Central memory CD8-positive, alpha-beta T cell (primary cell): ENCODE results near the gene NAP1L4.
A peak's percentile ranks its signal among the peaks of the same experiment; 100 is the strongest.

Experiments
- ATAC-seq: fragments of 150-1000 bp; cut with Tn5 transposase; replicated peaks from 2 replicates; pipeline ENCODE4 v1.10.0; 2022; ENCODE audit warnings: mild to moderate bottlenecking, moderate FRiP score, moderate number of reproducible peaks; ENCODE audit not compliant: poor library complexity, severe bottlenecking; ENCODE audit errors: extremely low read depth
- DNase-seq, 2 donors: peaks; one replicate each; pipeline ENCODE4 v3.0.0; 2021; ENCODE audit warnings: low spot score in 2 of 2
- H3K27ac Mint-ChIP-seq: one replicate; pipeline ENCODE4 v1.8.0; 2022; ENCODE audit warnings: low read depth, mild to moderate bottlenecking, moderate library complexity, mixed read lengths
- H3K27me3 Mint-ChIP-seq: one replicate; pipeline ENCODE4 v1.8.0; 2022; ENCODE audit warnings: mixed read lengths
- H3K36me3 Mint-ChIP-seq: one replicate; pipeline ENCODE4 v1.8.0; 2022; ENCODE audit warnings: mild to moderate bottlenecking, moderate library complexity, mixed read lengths; ENCODE audit not compliant: insufficient read depth
- H3K4me1 Mint-ChIP-seq: one replicate; pipeline ENCODE4 v1.8.0; 2022; ENCODE audit warnings: mixed read lengths
- H3K4me3 Mint-ChIP-seq: one replicate; pipeline ENCODE4 v1.8.0; 2022; ENCODE audit warnings: mild to moderate bottlenecking, moderate library complexity, mixed read lengths
- H3K9me3 Mint-ChIP-seq: one replicate; pipeline ENCODE4 v1.8.0; 2022; ENCODE audit warnings: mixed read lengths

Gene NAP1L4

DNA sequence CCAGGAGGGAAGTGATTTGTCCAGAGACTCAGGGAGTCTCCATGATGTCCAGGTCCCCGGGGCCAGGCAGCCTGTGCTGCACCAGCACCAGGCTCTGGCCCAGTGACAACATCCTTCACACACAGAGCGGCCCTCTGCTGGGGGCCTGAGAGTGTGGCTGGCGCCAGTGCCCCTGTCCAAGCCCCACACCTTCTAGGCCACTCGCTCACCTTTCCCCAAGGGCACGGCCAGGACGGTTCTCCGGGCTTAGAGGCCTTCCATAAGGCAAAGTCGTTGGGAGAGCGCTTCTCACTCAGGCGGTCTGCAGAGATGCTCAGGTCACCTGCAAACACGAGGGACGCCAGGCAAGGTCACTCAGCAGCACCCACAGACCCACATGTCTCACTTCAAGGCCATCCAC is 27.9 kb upstream of the NAP1L4 start:
- Mint-ChIP-seq H3K27me3 (no peaks in the 10 kb centered on the region), H3K36me3 (peaks cover 38% of the 10 kb centered on the region), H3K27ac (peak overlapping the region; percentile 63), H3K9me3 (no peaks in the 10 kb centered on the region), H3K4me1 (peaks cover 24% of the 10 kb centered on the region), H3K4me3 (no peak overlapping the region)
- no peak for DNase-seq
- no peak for ATAC-seq

DNA sequence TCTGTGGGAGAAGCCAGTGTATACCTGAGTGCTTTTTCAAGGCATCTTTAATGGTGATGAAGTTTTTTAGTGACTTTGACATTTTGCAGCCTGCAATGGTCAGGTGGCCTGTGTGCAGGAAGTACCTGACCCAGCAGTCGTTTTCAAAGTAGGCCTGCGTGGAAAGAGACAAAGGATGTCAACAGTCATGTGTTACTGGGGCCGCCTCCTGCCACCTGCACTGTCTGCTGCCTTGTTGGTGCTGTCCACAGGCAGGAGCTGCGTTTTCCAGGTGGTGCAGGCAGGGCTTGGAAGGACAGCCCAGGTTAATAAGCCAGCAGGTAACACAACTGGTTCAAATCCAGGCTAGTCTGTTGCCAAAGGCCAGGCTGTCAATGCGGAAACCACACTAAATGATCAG is 26.5 kb upstream of the NAP1L4 start:
- Mint-ChIP-seq H3K36me3 (peaks cover 36% of the 10 kb centered on the region), H3K9me3 (no peaks in the 10 kb centered on the region), H3K4me1 (peaks cover 38% of the 10 kb centered on the region), H3K4me3 (no peak overlapping the region), H3K27ac (no peak overlapping the region), H3K27me3 (no peaks in the 10 kb centered on the region)
- DNase-seq (no peak), ATAC-seq (no peak)

DNA sequence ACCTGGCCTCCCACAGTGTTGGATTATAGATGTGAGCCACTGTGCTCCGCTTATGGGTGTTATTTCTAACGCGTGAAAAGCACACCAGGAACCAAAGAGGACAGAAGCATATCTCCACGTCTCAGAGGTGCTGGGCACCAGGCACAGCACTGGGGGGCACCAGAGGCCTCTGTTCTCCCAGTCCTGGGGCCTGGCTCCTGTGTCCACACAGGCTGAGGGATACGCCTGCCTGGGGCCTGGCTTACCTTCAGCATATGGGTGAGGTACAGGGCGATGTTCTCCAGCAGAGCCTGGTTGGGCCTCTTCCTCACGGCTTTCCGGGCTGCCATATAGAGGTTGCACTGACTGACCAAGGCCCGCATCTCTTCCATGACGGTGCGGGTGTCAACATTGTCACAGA is 24.7 kb upstream of the NAP1L4 start:
- H3K9me3 Mint-ChIP-seq, result no peaks in the 10 kb centered on the region
- H3K36me3 Mint-ChIP-seq, result peaks cover 40% of the 10 kb centered on the region
- no peak overlapping the region for H3K27ac Mint-ChIP-seq
- H3K4me3 Mint-ChIP-seq, result no peak overlapping the region
- no peak for DNase-seq
- peaks cover 25% of the 10 kb centered on the region for H3K4me1 Mint-ChIP-seq
- no peaks in the 10 kb centered on the region for H3K27me3 Mint-ChIP-seq
- ATAC-seq, result no peak

DNA sequence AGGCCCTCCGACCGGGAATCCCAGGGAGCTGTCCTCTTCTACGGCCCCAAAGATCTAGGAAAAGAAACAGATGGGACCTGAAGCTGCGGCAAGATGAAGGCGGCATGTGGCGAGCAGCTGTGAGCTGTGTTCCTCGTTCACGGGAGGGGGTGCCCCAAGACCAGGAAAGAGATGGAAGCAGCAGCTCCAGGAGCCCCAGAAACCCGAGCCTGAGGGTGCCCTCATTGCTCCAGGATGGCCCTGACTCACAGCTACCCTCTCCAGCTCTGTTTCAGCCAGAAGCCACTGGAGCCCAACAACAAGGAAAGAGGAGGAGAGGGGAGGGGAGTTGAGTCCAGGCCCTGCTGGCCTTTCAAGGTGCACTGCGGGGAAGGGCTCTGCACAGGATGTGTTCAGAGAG is 23.7 kb upstream of the NAP1L4 start:
- H3K27ac Mint-ChIP-seq, result no peak overlapping the region

DNA sequence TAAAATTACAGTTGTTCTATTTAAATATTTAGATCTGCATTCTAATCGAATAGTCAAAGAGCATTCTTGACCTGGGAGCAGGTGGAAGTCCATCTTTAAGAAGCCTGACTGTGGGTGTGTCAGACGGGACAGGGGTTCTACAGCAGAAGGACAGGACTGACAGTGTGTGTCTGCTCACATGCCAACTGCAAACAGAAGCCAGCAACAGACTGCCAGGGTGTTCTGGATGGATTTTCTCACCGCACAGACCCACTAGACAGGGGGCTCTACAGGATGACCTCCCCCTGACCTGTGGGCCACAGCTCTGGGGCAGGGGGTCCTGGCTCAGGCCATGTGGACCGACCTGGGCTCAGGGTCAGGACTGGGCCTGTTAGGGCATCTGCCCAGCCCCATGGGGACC is 22.8 kb upstream of the NAP1L4 start:
- Mint-ChIP-seq H3K27me3 (no peaks in the 10 kb centered on the region), H3K36me3 (peaks cover 37% of the 10 kb centered on the region), H3K4me1 (peaks cover 22% of the 10 kb centered on the region), H3K27ac (peak overlapping the region; percentile 46), H3K9me3 (no peaks in the 10 kb centered on the region), H3K4me3 (peak overlapping the region; percentile 36)
- DNase-seq (no peak), ATAC-seq (no peak)

More for the DNA sequence above, 23.7 kb upstream of the NAP1L4 start:
- Mint-ChIP-seq H3K4me1 (peaks cover 22% of the 10 kb centered on the region), H3K9me3 (no peaks in the 10 kb centered on the region), H3K36me3 (peaks cover 42% of the 10 kb centered on the region), H3K27me3 (no peaks in the 10 kb centered on the region), H3K4me3 (no peak overlapping the region)
- ATAC-seq (no peak), DNase-seq (no peak)

DNA sequence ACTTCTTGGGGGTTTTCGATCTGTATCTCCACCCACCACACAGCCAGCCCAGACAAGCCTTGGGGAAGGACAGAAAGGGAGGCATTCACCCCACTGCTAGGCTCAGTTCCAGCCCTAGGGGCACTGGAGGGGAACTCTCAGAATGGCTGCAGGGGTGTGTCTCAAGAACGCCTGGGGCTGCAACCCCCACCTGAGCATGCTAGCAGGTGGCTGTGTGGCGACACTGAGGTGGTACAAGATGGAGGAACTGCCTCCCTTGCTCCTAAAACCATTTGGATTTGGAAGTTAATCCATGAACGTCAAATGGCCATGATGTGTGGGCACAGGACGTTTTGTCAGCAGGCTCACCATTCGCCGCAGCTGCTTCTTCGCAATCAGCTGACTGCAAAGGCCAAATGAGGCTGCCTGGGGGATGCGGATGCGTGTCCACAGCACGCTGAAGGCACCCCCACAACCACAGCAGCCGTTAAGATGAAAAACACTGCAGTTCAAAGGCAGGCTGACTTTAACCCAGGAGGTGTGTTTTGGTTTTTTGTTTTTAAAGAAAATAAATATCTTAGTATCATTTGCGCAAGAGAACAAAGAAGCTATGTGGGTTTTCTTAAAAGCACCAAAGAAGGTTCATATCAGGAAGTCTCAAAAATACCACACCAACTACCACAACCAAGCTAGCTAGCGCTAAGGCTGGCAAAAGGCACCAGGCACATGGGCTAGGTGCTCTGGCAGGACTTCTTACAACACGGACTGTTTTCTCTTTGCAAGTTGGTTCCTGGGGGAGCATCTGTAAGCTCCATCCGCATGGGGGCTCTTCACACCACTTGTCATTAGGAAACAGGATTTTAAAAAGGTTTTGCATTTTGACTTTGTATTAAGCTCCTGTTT is 22.2 kb upstream of the NAP1L4 start:
- Mint-ChIP-seq H3K4me3 (peak overlapping the region; percentile 36), H3K4me1 (peaks cover 22% of the 10 kb centered on the region), H3K9me3 (no peaks in the 10 kb centered on the region), H3K27ac (peak overlapping the region; percentile 46), H3K36me3 (peaks cover 34% of the 10 kb centered on the region), H3K27me3 (no peaks in the 10 kb centered on the region)
- ATAC-seq, result peak; percentile 91
- DNase-seq, result peak; percentile 54 to 77

DNA sequence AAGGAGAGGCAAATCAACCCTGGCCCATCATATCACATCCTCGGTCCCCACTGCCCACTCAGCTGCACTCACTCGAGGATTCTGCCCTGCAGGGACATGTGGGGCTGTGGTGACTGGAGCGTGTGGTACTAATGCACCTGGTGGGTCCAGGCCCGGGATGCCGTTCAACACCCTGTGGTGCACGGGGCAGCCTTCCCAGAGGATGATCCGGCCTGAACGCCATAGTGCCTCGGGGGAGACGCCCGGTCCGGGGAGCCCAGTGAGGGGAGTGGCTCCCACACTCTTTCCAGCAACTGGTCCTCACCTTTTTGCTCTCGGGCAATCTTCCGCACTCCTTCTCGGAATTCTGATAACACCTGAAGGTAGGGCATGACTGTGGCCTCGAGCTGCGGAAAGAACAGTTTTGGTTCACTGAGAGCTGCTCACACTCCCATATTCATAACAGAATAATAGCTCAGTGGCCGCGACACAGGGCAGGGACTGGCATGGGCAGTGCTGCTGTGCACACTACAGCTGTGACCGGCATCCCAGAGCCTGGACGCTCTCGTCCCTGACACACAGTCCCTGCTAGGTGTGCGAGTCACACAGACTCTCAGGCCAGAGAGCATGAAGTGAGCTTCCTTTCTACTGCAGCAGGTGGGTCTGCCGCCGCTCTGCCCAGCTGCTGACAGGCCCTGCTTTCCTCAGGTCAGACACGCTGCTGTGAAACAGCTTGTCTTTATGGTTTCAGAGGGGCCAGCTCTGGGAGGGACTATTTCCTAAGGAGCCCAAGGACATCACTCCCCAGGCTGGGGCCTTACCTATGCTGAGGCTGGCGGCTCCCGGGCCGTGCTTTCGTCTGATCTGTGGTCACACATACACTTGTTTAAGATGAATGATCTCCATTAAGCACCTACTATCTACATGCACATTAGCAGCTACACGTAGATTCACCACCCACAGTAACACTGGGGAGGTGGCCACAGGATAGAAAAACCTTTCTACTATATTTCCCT is 20.1 kb upstream of the NAP1L4 start:
- H3K4me3 Mint-ChIP-seq, result no peak overlapping the region
- no peak overlapping the region for H3K27ac Mint-ChIP-seq
- ATAC-seq (no peak), DNase-seq (no peak)
- no peaks in the 10 kb centered on the region for H3K9me3 Mint-ChIP-seq
- H3K4me1 Mint-ChIP-seq, result peaks cover 26% of the 10 kb centered on the region
- H3K27me3 Mint-ChIP-seq, result no peaks in the 10 kb centered on the region
- H3K36me3 Mint-ChIP-seq, result peaks cover 27% of the 10 kb centered on the region

DNA sequence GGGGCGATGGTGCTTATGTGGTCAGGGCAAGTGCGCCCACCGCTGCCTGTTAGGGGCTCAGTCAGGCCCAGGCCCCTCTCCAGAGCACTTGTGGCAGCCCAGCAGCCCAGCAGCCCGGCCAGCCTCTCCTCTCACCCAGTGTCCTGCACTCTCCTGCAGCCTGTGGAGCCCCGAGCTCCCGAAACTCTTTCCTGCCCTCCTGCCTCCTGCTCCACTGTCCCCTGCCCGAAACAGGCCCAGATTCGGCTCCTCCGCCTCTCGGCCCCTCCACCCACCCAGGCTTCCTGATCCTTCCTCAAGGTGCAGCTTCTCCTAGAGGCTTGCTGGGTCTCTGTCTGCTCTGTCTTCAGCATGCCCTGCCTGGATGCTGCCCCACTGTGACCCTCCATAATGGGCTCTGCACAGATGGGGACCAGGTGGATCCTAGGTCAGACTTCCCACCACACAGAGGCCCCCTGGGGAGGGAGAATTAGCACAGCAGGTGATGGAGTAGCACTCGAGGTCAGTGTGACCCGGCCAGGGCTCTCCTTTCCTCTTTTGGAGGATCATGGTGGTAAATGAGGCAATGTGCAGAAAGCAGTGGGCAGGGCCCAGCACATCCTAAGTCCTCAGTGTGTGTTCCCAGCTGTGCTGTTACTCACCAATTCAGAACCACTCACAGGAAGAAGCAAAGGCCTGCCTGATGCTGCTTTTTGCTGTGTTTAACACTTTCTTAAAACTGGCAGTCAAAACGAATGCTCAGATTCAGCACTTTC is 18.6 kb upstream of the NAP1L4 start:
- Mint-ChIP-seq H3K27ac (no peak overlapping the region), H3K36me3 (peaks cover 26% of the 10 kb centered on the region), H3K4me1 (peaks cover 25% of the 10 kb centered on the region), H3K27me3 (no peaks in the 10 kb centered on the region), H3K4me3 (no peak overlapping the region), H3K9me3 (no peaks in the 10 kb centered on the region)
- ATAC-seq (no peak), DNase-seq (no peak)

DNA sequence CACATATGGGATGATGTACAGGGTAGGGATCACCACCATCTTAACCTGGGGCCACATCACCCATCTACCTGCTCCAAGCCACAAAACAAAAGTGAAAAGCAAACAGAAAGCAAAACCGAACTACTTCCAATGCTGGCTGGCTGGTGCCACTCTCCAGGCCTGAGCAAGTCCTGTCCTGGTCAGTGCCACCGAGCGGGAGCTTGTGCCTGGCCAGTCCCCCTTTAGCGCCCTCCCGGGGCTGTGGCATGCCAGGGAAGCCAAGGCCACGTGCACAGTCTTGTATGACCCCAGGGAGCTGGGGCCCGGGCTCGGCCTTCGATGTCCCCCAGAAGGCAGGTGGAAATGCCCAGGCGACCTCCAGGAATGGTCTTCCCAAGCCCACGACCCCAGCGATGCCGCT is 17.9 kb upstream of the NAP1L4 start:
- Mint-ChIP-seq H3K9me3 (no peaks in the 10 kb centered on the region), H3K4me3 (no peak overlapping the region), H3K36me3 (peaks cover 25% of the 10 kb centered on the region), H3K27ac (no peak overlapping the region), H3K4me1 (peaks cover 18% of the 10 kb centered on the region), H3K27me3 (no peaks in the 10 kb centered on the region)
- DNase-seq, result no peak
- no peak for ATAC-seq

DNA sequence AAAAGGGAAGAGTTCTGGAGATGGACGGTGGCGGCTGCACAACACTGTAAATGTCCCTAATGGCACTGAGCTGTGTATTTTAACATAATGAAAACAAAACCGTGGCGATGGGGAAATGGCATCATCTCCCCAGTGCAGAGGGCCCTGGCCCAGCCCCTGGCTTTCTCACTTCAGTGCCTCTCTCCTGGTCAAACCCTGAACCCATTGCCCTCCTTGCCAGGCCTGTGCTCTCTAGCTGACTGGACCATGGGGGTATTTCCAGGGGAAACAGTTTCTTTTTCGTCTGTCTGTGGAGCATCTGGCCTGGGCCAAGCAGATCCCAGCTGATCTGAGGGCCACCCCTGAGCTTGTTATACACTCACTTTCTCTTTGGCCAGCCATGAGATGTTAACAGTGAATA is 17.4 kb upstream of the NAP1L4 start:
- H3K36me3 Mint-ChIP-seq, result peaks cover 26% of the 10 kb centered on the region
- H3K4me1 Mint-ChIP-seq, result peaks cover 13% of the 10 kb centered on the region
- no peak overlapping the region for H3K27ac Mint-ChIP-seq
- DNase-seq (no peak), ATAC-seq (no peak)
- H3K4me3 Mint-ChIP-seq, result no peak overlapping the region
- H3K9me3 Mint-ChIP-seq, result no peaks in the 10 kb centered on the region
- no peaks in the 10 kb centered on the region for H3K27me3 Mint-ChIP-seq

DNA sequence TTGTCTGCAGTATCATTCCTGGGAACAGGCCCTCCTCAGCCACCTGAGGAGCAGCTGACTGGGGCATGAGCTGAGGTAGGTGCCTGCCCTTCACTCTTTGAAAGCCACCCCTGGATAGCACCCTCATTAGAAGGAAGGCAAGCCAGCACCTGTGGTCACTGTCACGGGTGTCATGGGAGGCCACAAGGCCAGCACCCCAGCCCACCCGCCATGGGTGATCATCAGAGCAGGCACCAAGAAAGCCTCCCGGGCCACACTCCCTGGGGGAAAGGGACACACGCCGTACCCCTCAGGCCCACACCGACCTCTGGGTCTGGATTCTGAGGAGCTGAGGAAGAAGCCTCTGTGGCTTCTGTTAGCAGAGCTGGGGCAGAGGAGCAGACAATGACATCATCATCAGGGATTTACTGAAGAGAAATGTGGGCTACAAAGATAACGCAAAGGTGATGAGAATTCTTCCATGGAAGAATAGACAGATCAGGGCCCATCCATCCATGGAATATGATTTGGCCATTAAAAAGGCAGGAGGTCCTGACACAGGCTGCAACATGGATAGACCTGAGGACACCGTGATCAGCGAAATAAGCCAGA is 16.7 kb upstream of the NAP1L4 start:
- peaks cover 6% of the 10 kb centered on the region for H3K4me1 Mint-ChIP-seq
- no peak overlapping the region for H3K4me3 Mint-ChIP-seq
- ATAC-seq (no peak), DNase-seq (no peak)
- H3K36me3 Mint-ChIP-seq, result peaks cover 28% of the 10 kb centered on the region
- no peaks in the 10 kb centered on the region for H3K9me3 Mint-ChIP-seq
- no peaks in the 10 kb centered on the region for H3K27me3 Mint-ChIP-seq
- H3K27ac Mint-ChIP-seq, result no peak overlapping the region
